NK-92 (cell line): ENCODE measurements around the gene SOCS7.

ENCODE experiments used
- DNase-seq: peaks from one replicate; lab custom pipeline; 2025; ENCODE audit not compliant: unreplicated experiment; lab: John Stamatoyannopoulos, UW

The SOCS7 gene, protein sequence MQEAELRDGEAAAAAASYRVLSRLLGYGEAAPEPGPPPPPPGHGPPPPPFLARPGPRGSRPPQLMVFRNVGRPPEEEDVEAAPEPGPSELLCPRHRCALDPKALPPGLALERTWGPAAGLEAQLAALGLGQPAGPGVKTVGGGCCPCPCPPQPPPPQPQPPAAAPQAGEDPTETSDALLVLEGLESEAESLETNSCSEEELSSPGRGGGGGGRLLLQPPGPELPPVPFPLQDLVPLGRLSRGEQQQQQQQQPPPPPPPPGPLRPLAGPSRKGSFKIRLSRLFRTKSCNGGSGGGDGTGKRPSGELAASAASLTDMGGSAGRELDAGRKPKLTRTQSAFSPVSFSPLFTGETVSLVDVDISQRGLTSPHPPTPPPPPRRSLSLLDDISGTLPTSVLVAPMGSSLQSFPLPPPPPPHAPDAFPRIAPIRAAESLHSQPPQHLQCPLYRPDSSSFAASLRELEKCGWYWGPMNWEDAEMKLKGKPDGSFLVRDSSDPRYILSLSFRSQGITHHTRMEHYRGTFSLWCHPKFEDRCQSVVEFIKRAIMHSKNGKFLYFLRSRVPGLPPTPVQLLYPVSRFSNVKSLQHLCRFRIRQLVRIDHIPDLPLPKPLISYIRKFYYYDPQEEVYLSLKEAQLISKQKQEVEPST

DNA sequence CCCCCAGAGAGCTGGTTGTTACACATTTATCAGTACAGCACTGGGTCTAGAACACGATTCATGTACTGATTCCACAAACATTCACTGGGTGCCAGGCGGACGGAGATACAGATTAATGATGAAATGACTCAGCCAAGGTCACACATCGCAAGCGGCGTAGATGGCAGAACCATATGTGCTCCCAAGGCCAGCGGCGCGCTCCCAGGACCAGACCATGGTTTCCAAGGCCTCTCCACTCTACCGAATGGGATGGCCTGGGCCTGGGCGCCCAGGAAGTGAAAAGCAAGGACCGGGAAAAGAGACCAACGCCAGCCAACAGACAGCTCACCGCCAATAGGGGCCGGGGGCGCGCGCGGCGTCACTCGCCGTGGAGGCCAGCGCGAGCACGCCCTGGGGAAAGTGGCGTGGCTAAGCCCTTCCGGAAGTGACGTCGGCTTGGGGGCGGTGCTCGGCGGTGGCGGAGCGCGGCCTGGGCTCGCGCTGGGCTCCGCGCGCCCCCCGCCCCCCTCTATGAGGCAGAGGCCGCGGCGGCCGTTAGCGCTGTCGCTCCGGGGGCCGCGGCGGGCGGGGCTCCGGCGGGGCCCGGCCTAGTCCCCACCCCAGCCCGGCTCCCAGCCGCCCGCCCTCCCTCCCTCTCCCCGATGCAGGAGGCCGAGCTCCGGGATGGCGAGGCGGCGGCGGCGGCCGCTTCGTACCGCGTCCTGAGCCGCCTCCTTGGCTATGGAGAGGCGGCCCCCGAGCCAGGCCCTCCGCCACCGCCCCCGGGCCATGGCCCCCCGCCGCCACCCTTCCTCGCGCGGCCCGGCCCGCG, at the start of gene SOCS7:
SOCS7 (plus strand) TSS at position 433 of the 811 bp plus-strand sequence; CDS start at position 642, 209 bp downstream.
- peak; percentile 47 for DNase-seq

DNA sequence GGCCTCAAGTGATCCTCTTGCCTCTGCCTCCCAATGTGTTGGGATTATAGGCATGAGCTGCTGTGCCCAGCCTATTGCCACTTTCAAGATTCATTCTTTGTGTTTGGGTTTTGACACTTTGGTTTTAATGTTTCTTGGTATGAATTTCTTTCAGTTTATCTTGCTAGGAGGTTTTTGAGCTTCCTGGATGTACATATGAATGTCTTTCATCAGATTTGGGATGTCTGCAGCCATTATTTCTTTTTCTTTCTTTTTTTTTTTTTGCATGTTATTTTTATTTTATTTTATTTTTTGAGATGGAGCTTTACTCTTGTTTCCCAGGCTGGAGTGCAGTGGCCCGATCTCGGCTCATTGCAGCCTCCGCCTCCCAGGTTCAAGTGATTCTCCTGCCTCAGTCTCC, 36.1 kb upstream of the SOCS7 start:
- DNase-seq, result no peak

GRCh38 chr17:38317081-38317480, 34.6 kb upstream of the SOCS7 start:
- no peak for DNase-seq

GRCh38 chr17:38320482-38320881, 31.2 kb upstream of the SOCS7 start:
- no peak for DNase-seq

DNA sequence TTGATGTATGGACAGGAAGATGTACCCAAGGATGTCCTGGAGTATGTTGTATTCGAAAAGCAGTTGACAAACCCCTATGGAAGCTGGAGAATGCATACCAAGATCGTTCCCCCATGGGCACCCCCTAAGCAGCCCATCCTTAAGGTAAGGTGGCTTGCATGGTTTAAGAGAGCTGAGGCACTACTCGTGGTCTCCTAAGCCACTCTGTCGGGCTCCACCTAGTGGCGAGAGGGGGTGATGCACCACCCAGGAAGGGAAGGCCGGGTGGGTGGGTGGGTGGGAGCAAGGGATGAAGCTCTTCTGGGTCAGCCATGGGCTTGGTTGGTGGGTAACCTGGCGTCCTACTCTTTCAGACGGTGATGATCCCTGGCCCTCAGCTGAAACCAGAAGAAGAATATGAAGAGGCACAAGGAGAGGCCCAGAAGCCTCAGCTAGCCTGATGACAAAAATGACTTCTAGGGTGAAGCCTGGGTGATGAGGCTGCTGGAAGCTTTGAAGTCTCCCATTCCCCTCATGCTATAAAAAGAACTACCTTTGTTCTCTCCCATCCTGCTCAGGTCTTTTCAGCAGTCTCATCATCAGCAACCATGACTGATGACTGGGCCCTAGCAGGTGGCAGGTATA, 29.4 kb upstream of the SOCS7 start:
- DNase-seq, result no peak

DNA sequence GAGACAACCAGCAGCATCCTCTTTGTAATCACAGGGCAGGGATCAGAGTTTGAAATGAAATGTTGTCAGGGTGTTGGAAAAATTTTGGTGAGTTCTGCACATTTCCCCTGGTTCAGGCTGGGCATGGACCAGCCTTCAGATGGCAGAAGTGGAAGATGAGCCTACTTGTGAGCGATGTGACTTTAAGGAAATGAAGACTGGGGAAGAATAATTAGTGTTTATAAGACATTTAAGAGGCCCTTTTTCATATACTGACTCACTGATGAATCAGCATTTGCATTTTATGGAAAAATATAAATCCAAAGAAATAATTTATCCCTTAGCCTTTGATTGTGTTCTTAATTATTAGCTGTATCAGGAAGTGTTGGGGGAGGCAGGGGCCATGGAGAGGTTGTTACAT, 28.7 kb upstream of the SOCS7 start:
- no peak for DNase-seq

DNA sequence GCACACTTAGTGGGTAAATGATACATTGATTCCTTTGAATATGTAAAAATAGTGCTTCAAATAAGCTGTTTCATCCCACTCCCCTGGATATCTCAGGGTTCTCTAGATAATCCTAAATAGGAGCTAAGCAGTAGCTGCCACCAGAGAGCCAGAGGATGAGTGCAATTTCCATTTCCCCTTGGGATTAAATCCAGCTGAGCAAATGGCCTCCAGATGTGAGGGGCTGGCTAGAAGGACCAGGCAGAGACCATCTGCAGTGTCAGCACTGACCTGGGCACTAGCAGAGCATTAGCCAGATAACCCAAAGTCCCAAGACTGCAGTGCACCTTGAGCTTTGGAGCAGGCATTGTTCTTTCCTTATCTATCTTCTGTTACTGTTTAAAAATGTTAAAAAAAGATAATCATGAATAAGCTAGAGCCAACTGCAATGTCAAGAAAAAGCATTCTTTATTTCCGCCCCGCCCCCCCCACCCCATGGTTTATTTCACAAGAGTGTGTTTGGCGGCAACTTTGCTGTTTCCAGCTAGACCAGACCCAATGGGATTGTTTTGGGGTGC, 27.4 kb upstream of the SOCS7 start:
- no peak for DNase-seq

DNA sequence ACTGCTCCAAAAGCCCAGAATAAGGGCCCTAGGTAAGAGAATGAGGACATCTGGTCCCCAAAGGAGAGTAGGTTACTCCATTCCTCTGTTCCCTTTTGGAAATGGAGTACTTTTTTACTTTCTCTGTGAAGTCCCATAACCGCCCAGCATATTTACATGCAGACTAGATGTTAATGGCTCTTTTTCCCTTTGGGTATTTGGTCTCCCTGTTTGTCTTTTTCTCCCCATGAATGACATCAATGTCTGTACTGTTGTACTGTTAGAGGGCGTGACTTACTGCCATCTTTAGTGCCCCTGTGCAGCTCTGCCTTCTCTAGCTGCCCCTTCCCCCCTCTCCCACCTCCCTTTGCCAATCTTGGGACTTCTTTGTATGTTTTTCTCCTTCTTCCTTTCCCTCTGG, 26.9 kb upstream of the SOCS7 start:
- no peak for DNase-seq

DNA sequence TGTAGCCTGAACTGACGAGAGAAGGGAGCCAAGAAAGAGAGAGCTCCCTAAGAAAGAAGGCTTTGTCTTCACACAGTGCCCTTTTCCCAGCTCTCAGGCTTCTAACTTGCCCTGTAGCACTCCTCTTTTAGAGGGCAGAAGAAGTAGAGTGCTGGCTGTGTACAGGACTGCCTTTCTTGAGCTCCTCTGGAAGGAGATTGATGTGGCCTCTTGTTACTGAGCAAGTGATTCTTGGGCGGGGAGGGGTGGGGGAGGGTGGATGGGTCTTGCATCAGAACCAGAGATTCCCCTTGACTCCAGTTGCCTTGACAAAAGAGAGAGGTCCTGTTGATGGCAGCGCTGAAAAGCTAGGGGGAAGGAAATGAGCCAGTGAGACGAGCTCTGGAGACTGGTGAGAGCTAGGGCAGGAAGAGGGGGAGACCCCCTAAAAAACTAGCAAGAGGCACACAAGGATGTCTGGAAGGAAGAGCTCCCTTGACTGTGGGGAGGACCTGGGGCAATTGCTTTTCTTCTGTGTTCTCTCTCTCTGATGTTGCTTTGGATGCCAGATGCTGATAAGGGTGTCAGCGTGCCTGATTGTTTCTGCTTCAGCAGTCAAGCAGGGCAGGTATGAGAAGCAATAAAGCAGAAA, 26.3 kb upstream of the SOCS7 start:
- DNase-seq, result no peak

- DNase-seq, result no peak
Measured at GRCh38 chr17:38326996-38327792, 24.4 kb upstream of the SOCS7 start.

DNA sequence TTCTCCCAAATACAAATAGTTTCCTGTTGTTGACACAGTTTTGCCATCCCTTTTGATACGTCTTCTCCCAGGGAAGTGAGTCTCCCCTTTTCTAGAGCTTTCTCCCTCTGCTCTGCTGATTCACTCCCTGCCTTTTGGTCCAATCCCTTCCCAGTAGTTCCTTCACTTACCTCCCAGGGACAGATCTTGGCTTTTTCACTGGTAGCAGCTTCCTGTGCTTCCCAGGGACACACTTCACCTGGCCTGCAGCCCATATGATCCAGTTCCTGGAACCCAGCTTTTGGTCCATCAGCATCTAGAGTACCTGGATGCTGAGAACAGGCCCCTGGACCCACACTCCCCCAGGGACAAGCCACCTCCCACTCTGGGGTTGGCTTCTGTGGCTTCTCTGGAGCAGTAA, 23.7 kb upstream of the SOCS7 start:
- no peak for DNase-seq

- no peak for DNase-seq
Measured at GRCh38 chr17:38328620-38329019, 23.0 kb upstream of the SOCS7 start.

GRCh38 chr17:38329284-38329683, 22.4 kb upstream of the SOCS7 start:
- no peak for DNase-seq

GRCh38 chr17:38329808-38330730, 21.6 kb upstream of the SOCS7 start:
- DNase-seq, result no peak

DNA sequence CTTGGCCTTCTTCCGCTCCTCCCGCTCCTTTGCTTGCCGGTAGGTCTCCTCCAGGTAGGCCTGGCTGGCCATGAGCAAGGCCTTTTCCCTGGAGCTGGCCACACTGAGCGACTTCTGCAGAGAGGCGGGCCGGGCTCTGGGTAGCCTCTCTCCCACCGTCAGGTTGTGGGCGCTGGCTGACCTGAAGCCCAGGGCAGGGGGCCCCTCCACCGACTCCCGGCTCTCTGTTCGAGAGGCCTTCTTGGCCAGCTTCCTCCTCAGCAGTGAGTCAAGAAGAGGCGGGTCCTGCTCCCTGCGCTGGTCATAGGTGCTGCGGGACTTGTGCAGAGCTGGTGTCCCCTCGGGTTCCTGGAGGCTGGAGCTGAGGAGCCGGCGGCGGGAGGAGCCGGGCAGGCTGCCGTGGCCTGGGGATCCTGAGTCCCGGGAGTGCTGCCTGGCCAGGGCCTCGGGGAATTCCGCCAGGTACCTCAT, 20.7 kb upstream of the SOCS7 start:
- no peak for DNase-seq

DNA sequence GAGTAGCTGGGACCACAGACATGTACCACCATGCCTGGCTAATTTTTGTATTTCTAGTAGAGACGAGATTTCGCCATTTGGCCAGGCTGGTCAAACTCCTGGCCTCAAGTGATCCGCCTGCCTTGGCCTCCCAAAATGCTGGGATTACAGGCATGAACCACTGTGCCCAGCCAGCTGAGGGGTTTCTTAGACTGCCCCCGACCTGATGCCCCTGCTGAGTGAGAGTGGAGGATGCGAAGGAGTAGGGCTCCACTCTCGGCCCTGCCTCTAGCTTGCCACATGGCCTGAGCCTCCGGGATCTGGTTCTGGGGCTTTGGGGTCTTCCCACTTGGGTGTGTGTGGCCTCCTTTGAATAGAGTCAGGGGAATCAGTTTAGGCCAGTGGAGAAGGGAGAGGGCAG, 18.9 kb upstream of the SOCS7 start:
- no peak for DNase-seq

DNA sequence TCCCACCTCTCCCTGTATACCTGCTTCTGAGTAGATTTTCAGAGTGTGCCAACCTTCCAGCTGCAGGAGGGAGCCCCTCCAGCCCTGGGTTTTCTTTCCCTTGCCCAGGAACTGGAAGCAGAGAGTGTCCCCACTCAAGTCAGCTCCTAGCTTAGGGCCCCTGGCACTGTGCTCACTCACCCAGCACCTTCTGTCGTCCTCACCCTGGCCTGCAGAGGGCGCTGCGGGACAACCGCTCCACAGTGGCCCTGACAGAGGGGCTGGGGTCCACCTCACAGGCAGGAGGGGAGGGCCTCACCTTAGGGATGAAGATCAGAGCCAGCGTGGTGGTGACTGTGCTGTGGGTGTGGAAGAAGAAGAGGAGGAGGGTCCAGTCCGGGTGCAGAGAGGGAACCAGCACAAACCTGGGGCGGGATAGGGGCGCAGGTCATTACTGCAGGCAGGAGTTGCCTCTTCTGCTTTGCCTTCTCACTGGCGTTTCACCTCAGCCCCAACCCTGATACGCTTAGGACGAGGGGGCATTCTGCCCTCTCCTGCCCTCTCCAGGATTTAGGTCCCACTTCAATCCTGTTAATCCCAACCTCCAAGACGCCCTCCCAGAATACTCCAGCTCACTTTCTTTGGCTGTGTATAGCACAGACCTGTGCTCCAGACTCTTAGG, 17.9 kb upstream of the SOCS7 start:
- no peak for DNase-seq
